Midbrain (tissue), 1 donor: ENCODE results near the gene EI24.

ENCODE experiments used
- DNase-seq: peaks from one replicate; lab custom pipeline; 2025; lab: John Stamatoyannopoulos, UW

Gene EI24

DNA sequence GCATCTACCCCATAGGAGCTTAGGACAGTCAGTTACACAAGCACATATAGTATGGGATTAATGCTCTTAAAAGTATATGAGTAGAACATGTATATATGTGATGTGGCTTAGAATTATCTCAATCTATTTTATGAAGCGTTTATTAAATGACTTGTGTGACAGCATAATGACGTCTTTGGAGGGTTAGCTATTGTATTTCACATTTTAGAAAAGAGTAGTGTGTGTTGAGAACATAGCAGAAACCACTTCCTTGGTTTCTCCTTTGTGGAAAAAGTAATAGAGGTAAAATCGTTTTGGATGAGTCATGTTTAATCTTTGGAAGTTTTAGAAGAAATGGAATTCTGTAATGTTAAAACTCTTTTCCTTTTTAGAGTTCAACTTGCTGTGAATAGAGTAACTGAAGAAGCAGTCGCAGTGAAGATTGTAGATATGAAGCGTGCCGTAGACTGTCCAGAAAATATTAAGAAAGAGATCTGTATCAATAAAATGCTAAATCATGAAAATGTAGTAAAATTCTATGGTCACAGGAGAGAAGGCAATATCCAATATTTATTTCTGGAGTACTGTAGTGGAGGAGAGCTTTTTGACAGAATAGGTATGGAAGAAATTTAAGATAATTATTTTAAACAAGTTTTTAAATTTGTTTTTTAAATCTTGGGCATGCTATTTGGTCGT, 58.1 kb downstream of the EI24 start:
- DNase-seq, result no peak
